Measurements from ENCODE around the gene SLC10A3.

Gene SLC10A3

DNA sequence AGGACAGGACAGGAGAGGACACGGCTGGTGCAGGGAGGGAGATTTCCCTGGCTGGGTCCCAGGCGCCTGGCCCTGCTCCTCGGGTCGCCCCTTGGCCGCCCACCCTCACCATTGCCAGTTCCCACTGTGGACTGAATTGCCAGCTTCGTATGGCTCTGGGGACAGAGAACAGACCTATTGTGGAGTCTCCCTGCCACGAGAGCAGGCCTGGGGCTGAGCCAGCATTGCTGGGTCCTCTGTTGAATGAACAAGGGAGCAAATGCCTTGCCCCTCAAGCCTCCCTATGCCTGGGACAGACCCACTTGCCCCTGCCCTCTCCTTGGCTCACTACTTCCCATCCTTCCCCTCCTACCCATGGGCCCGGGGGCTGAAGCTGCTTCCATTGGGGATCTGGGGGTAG is 28.0 kb downstream of the SLC10A3 start:
- no peak overlapping the region for H3K4me3 ChIP-seq (ENCODE audit: low read depth, low read length)
- TF ChIP-seq, protein P1, sequence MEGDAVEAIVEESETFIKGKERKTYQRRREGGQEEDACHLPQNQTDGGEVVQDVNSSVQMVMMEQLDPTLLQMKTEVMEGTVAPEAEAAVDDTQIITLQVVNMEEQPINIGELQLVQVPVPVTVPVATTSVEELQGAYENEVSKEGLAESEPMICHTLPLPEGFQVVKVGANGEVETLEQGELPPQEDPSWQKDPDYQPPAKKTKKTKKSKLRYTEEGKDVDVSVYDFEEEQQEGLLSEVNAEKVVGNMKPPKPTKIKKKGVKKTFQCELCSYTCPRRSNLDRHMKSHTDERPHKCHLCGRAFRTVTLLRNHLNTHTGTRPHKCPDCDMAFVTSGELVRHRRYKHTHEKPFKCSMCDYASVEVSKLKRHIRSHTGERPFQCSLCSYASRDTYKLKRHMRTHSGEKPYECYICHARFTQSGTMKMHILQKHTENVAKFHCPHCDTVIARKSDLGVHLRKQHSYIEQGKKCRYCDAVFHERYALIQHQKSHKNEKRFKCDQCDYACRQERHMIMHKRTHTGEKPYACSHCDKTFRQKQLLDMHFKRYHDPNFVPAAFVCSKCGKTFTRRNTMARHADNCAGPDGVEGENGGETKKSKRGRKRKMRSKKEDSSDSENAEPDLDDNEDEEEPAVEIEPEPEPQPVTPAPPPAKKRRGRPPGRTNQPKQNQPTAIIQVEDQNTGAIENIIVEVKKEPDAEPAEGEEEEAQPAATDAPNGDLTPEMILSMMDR (IDR thresholded peaks at IDR 0.05; ENCODE audit: low read depth, low read length): no peak

DNA sequence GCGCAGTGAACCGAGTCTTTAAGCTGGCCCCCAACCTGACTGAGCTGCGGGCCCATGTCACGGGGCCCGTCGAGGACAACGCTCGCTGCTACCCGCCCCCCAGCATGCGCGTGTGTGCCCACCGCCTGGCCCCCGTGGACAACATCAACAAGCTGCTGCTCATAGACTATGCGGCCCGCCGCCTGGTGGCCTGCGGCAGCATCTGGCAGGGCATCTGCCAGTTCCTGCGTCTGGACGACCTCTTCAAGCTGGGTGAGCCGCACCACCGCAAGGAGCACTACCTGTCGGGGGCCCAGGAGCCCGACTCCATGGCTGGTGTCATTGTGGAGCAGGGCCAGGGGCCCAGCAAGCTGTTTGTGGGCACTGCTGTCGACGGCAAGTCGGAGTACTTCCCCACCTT is 30.1 kb downstream of the SLC10A3 start:
- TF ChIP-seq, protein P1 (IDR thresholded peaks at IDR 0.05; ENCODE audit: low read depth, low read length): no peak
- H3K4me3 ChIP-seq (ENCODE audit: low read depth, low read length): peak overlapping the region; percentile 76

DNA sequence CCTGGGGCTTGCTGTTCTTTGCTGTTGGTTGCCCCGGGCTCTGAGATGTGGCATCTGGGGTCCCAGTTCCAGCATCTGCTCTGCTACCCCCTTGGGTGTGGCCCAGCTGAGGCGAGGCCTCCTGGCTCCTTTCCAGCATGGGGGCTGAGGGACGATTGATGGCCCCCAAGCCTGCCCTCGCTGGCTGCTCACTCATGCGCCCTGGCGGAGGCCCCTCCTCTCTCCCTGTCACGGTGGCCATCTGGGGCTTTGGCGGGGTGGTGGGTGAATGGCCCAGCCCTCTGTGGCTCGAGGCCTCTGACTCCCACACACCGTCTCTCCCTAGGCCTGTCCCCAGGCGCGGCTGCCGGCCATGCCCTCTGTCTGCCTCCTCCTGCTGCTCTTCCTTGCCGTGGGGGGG is 30.6 kb downstream of the SLC10A3 start:
- TF ChIP-seq, protein P1 (IDR thresholded peaks at IDR 0.05; ENCODE audit: low read depth, low read length): no peak
- H3K4me3 ChIP-seq (ENCODE audit: low read depth, low read length): peak overlapping the region; percentile 76

DNA sequence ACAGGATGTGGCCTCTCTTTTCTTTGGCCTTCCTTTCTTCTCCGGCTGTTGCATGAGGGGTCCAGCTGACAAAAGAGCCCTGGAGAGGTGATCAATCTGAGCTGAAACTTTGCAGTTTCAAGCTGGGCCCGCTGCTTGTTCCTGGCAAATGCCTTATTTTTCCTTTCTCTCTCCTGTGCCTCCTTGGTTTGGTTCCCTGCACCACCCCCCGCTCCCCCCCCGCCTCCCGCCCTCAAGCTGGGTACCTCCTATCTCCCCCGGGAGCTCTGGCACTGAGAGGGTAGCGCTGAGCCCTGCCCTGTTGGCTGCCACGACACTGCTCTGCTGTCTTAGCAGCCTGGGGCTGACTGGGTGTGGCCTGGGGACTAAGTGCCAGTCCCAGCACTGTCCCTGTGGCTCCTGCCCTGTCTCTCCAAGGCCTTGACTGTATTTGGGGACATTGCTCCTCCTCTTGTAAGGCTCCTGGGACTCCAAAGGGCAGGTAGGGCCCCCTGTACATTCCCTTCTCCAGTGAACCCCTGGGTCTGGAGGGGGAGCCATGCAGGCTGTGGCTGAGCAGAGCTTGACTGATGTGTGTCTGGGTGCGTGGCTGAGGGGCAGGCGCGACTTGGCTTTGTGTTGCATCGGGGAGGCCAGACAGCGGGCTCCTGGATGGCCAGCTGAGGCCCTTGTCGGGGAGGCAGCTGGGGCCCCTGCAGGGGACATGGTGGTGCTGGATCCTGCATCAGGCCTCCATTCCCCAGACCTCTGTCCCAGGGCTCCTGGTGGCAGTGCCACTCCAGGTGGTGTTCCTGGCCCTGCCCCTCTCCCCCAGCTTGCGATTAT is 31.3 kb downstream of the SLC10A3 start:
- TF ChIP-seq, protein P1 (IDR thresholded peaks at IDR 0.05; ENCODE audit: low read depth, low read length): no peak
- peak overlapping the region; percentile 76 for H3K4me3 ChIP-seq (ENCODE audit: low read depth, low read length)

DNA sequence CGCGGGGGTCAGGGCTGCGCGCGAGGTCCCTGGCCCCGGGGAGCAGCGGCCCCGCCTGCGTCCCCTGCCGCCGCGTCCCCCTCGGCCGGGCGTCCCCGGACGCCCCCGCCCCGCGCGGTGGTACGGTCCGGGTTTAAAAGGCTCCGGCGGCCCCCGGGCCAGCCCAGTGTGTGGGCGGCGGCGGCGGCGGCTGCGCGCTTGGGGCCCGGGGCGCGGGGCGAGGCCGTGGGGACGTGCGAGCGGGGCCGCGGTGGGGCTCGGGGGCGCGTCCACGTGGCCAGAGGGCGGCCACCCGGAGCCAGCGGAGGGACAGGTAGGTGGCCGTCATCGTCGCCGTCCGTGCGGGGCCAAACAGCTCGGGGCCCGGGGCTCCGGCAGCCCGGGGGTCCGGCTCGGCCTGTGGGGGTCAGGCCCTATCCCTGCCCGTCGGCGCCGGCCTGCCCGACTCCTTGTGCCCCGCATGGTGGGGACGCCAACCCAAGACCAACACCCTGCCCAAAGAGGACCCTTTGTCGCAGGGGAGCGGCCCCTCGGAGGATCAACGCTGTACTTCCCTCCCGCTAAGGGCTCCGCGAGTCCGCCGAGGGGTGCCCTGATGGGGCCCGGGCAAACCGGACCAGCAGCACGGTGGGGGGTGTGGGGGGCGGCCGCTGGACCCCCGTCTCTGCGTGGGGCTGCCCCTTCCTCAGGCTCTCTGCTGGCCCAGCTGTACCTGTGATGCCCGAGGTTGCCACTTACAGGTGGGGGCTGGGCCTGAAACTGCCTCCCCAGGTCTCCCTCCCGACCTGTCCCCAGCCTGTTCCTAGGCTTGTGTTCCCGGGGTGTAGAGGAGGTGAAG is 32.1 kb downstream of the SLC10A3 start, which contains the start of gene PLXNA3:
Gene PLXNA3, plus strand, starts transcription at position 166 of the 838 bp plus-strand sequence. CDS start 1,903 bp downstream, outside the sequence.
- H3K4me3 ChIP-seq (ENCODE audit: low read depth, low read length): peak within 1 kb of the TSS; percentile 76
- TF ChIP-seq, protein P1 (IDR thresholded peaks at IDR 0.05; ENCODE audit: low read depth, low read length): no peak

DNA sequence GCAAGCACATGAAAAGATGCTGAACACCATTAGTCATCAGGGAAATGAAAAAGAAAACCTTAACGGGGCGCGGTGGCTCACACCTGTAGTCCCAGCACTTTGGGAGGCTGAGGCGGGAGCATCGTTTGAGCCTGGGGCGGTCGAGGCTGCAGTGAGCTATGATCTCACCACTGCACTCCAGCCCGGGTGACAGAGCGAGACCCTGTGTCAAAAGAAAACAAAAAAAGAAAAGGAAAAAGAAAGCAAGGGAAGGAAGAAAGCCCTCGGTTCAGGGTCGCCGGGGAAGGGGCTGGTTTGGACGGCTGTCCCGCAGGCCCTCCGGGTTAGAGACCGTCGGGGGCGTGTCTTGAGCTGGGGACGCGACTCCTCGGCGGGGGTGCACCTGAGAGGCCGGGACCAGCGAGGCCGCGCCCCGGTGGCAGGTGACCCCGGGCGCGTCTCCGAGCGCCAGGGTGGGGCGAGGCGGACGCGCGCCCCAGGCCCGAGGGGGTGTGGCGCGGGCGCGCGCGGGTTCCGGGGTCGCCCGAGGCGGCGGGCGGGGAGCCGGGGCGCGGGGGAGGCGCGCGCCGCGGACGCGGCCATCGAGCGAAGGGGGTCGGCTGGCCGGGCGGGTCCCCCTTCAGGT is 32.8 kb downstream of the SLC10A3 start:
- peak overlapping the region; percentile 50 for H3K4me3 ChIP-seq (ENCODE audit: low read depth, low read length)

More for the DNA sequence above, 32.8 kb downstream of the SLC10A3 start:
- TF ChIP-seq, protein P1 (IDR thresholded peaks at IDR 0.05; ENCODE audit: low read depth, low read length): no peak
